ENCODE data around the gene SRSF9. TPM values are rescaled to one million over a fixed set of nuclear protein-coding genes. Genes with fewer than 3 reads are reported as not detected.

Gene SRSF9
- total and polyA plus RNA-seq, 2 of the 13 experiments (the other 11 are each of a cell fraction or from before 2014, with no cell fraction given) = 125 to 144 TPM

DNA sequence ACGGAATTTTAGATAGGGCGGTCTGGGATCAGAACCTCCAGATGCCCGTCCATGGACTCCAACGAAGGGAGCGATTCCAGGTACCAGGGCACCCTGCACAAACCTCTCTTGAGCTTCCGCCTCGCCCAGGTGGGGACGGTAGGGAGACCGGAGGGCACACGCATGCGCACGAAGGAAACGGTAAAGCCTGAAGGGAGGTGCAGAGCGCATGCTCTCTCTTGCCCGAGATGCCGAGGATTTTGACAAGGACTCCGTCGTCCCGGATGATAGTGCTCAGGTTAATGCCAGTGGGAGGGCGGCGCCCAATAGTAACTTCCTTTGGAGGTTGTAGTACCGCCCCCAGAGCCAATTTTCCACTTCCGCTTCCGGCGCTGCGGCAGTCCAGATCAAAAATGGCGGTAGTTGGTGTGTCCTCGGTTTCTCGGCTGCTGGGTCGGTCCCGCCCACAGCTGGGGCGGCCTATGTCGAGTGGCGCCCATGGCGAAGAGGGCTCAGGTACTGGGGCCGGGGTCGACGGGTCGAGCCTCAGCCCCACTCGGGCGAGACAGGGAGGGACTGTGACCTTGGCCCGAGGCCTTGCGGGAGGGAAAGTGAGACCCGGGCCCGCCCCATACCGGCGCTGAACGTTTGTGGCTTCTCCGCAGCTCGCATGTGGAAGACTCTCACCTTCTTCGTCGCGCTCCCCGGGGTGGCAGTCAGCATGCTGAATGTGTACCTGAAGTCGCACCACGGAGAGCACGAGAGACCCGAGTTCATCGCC, 31.6 kb downstream of the SRSF9 start, which contains the start of gene COX6A1 (continued):
- TF ChIP-seq, protein P1, sequence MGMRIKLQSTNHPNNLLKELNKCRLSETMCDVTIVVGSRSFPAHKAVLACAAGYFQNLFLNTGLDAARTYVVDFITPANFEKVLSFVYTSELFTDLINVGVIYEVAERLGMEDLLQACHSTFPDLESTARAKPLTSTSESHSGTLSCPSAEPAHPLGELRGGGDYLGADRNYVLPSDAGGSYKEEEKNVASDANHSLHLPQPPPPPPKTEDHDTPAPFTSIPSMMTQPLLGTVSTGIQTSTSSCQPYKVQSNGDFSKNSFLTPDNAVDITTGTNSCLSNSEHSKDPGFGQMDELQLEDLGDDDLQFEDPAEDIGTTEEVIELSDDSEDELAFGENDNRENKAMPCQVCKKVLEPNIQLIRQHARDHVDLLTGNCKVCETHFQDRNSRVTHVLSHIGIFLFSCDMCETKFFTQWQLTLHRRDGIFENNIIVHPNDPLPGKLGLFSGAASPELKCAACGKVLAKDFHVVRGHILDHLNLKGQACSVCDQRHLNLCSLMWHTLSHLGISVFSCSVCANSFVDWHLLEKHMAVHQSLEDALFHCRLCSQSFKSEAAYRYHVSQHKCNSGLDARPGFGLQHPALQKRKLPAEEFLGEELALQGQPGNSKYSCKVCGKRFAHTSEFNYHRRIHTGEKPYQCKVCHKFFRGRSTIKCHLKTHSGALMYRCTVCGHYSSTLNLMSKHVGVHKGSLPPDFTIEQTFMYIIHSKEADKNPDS (CRISPR knock-in tag; IDR thresholded peaks at IDR 0.05) = no peak
- no peak for TF ChIP-seq CREB1 (IDR thresholded peaks at IDR 0.05)
- TF ChIP-seq CREB1 (CRISPR knock-in tag; IDR thresholded peaks at IDR 0.05) = peak; percentile 68
- 0 out of 2 replicates have a peak, but pooled peaks have one; percentile 51 for TF ChIP-seq TOE1 (CRISPR knock-in tag; IDR thresholded peaks at IDR 0.05)
- TF ChIP-seq ZNF430 (CRISPR knock-in tag; IDR thresholded peaks at IDR 0.05) = no peak
- no peak for TF ChIP-seq NBN (conservative IDR thresholded peaks at IDR 0.05)
- no peak for TF ChIP-seq ZNF251 (CRISPR knock-in tag; IDR thresholded peaks at IDR 0.05)
- TF ChIP-seq, protein P2, sequence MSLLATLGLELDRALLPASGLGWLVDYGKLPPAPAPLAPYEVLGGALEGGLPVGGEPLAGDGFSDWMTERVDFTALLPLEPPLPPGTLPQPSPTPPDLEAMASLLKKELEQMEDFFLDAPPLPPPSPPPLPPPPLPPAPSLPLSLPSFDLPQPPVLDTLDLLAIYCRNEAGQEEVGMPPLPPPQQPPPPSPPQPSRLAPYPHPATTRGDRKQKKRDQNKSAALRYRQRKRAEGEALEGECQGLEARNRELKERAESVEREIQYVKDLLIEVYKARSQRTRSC (CRISPR knock-in tag; IDR thresholded peaks at IDR 0.05; ENCODE audit: low read depth) = 0 out of 2 replicates have a peak, but pooled peaks have one; percentile 69
- peak; percentile 93; the same call in 1 of the 2 replicates for TF ChIP-seq ZNF598 (CRISPR knock-in tag; IDR thresholded peaks at IDR 0.05; ENCODE audit: borderline replicate concordance)
- TF ChIP-seq, protein P3, sequence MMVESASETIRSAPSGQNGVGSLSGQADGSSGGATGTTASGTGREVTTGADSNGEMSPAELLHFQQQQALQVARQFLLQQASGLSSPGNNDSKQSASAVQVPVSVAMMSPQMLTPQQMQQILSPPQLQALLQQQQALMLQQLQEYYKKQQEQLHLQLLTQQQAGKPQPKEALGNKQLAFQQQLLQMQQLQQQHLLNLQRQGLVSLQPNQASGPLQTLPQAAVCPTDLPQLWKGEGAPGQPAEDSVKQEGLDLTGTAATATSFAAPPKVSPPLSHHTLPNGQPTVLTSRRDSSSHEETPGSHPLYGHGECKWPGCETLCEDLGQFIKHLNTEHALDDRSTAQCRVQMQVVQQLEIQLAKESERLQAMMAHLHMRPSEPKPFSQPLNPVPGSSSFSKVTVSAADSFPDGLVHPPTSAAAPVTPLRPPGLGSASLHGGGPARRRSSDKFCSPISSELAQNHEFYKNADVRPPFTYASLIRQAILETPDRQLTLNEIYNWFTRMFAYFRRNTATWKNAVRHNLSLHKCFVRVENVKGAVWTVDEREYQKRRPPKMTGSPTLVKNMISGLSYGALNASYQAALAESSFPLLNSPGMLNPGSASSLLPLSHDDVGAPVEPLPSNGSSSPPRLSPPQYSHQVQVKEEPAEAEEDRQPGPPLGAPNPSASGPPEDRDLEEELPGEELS (CRISPR knock-in tag; IDR thresholded peaks at IDR 0.05) = peak; percentile 27; the same call in 1 of the 2 replicates
- TF ChIP-seq FOXA3 (CRISPR knock-in tag; IDR thresholded peaks at IDR 0.05) = 0 out of 2 replicates have a peak, but pooled peaks have one; percentile 13
- TF ChIP-seq SOX5 (CRISPR knock-in tag; IDR thresholded peaks at IDR 0.05; ENCODE audit: borderline replicate concordance) = no peak
- no peak for TF ChIP-seq REXO4 (CRISPR knock-in tag; IDR thresholded peaks at IDR 0.05; ENCODE audit: borderline replicate concordance)
- TF ChIP-seq KAT2B (IDR thresholded peaks at IDR 0.05; ENCODE audit: borderline replicate concordance, low read depth, low read length) = no peak
- TF ChIP-seq MAFF (IDR thresholded peaks at IDR 0.05; ENCODE audit: low read depth, low read length) = no peak
- no peak for TF ChIP-seq ZNF678 (CRISPR knock-in tag; IDR thresholded peaks at IDR 0.05)
- TF ChIP-seq THYN1 (CRISPR knock-in tag; IDR thresholded peaks at IDR 0.05; ENCODE audit: borderline replicate concordance, low read depth) = no peak
- no peak for TF ChIP-seq ZNF841 (CRISPR knock-in tag; IDR thresholded peaks at IDR 0.05; ENCODE audit: borderline replicate concordance)
- no peak for TF ChIP-seq XBP1 (CRISPR knock-in tag; IDR thresholded peaks at IDR 0.05)
- TF ChIP-seq RAD51 (IDR thresholded peaks at IDR 0.05; ENCODE audit: borderline replicate concordance) = no peak
- TF ChIP-seq ZNF83 (CRISPR knock-in tag; IDR thresholded peaks at IDR 0.05; ENCODE audit: borderline replicate concordance) = peak; percentile 59; the same call in 1 of the 2 replicates
- no peak for TF ChIP-seq MTF2 (CRISPR knock-in tag; IDR thresholded peaks at IDR 0.05; ENCODE audit: borderline replicate concordance)
- TF ChIP-seq ZNF75D (CRISPR knock-in tag; IDR thresholded peaks at IDR 0.05; ENCODE audit: borderline replicate concordance) = no peak
- peak; percentile 60; the same call in 1 of the 2 replicates for TF ChIP-seq MYC (CRISPR knock-in tag; IDR thresholded peaks at IDR 0.05; ENCODE audit: borderline replicate concordance)
- no peak for TF ChIP-seq RFX3 (CRISPR knock-in tag; IDR thresholded peaks at IDR 0.05)

All from HepG2 (cell line).